HG02798 (cell line): ENCODE data around the gene COX6A2.

Source experiments
- ATAC-seq: cut with Tn5 transposase; IDR thresholded peaks from one replicate; pipeline ENCODE4 v1.9.1; 2021; ENCODE audit warnings: mild to moderate bottlenecking; ENCODE audit not compliant: unreplicated experiment, poor library complexity

Gene COX6A2

GRCh38 chr16:31412750-31413149, 15.4 kb downstream of the COX6A2 start:
- no peak for ATAC-seq

GRCh38 chr16:31411024-31411844, 16.9 kb downstream of the COX6A2 start:
- ATAC-seq, result no peak

GRCh38 chr16:31410082-31410481, 18.1 kb downstream of the COX6A2 start:
- ATAC-seq, result no peak

- ATAC-seq, result no peak
Measured at GRCh38 chr16:31409433-31409832, 18.7 kb downstream of the COX6A2 start.

DNA sequence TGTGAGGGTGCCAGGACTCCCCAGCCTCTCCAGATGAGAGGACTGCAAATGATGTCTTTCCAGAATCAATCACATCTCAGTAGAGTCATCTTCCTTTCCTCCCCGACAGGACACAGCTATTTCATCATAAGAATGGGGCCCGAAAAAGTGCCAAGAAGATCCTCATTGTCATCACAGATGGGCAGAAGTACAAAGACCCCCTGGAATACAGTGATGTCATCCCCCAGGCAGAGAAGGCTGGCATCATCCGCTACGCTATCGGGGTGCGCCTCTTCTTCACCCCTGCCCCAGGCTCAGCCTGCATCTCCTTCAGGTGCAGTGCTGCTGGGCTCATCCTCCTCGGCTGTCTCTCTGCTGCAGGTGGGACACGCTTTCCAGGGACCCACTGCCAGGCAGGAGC, 20.8 kb downstream of the COX6A2 start:
- ATAC-seq, result no peak

DNA sequence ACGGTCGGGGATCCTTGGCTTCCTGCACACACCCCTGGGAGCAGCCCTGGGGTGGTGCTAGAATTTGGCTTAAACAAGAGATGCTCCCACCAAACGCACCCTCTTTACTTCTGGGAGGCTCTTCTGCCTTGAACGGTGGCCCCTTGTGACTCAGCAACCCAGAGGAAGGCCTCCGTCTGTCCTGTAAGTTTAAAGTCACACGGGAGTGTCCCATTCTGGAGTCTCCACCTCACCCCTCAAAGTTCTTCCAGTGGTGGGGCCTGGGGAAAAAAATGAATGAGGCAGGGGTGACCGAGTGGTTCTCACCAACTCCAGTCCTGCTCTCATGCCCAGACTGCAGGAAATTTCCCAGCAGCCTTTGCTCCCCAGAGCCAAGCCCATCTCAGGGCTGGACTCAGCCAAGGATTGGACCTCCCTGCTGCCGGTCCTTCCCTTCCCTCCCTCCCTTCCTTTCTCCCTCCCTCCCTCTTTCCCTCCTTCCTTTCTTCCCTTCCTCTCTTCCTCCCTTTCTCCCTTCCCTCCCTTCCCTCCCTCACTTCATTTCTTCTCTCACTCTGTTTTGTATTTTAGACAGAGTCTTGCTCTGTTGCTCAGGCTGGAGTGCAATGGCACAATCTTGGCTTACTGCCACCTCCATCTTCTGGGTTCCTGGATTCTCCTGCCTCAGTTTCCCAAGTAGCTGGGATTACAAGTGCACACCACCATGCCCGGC, 23.7 kb downstream of the COX6A2 start:
- ATAC-seq, result no peak

DNA sequence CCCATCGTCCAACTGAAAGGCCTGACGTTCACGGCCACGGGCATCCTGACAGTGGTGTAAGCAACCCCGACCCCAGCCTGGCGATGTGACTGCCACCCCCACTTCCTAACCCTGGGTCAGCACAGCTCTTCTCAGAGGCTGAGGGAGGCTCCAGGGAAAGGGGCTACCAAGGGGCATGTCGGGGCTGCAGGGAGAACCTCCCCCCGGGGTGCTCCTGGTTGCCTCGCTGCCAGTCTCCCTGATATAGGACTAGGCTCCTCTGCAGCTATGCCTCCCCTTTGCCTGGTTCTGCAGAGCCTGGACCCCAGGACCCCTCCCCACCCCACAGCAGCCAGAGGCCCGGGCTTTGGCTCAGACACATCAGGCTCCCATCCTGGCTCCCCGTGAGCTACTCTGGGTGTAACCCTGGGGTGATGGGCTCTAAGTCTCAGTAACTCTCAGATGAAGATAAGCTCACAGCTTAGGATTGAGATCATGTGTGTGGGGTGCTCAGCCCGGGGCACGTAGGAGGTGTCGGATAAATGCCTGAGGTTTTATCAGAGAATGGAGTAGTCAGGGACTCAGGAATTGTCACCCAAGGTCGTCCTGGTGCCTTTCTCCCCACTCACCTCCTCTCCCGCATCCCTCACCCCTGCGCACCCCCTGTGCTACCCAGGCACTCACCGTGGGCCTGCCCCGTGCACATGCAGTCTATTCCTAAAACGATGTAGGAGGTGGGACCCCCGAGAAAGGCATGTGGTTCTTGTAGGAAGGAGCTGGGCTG, 24.4 kb downstream of the COX6A2 start:
- no peak for ATAC-seq

DNA sequence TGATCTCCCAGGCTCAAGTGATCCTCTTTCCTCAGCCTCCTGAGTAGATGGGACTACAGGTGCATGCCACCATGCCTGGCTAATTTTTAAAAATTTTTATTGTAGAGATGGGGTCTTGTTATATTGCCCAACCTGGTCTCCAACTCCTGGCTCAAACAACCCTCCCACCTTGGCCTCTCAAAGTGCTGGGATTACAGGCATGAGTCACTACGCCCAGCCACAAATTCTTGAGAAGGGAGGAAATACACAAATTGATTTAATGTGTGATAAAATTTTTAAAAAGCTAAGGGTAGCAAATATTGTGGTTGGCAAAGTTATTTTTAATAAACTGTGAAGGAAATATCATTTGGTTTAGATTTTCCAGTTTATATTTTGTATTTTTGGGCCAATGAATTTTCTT, 25.5 kb downstream of the COX6A2 start:
- no peak for ATAC-seq

- no peak for ATAC-seq
Measured at GRCh38 chr16:31401436-31401835, 26.7 kb downstream of the COX6A2 start.

- ATAC-seq, result no peak
Measured at GRCh38 chr16:31400191-31400590, 28.0 kb downstream of the COX6A2 start.

- no peak for ATAC-seq
Measured at GRCh38 chr16:31397701-31398100, 30.5 kb downstream of the COX6A2 start.

GRCh38 chr16:31397096-31397660, 31.0 kb downstream of the COX6A2 start:
- no peak for ATAC-seq

GRCh38 chr16:31395647-31396046, 32.5 kb downstream of the COX6A2 start:
- no peak for ATAC-seq

GRCh38 chr16:31393056-31393455, 35.1 kb downstream of the COX6A2 start, which contains the start of gene ITGAD:
TSS of gene ITGAD (plus strand) at chr16:31393335. CDS start at chr16:31393361, 26 bp downstream.
- no peak for ATAC-seq

- ATAC-seq, result no peak
Measured at GRCh38 chr16:31390504-31391041, 37.6 kb downstream of the COX6A2 start.

DNA sequence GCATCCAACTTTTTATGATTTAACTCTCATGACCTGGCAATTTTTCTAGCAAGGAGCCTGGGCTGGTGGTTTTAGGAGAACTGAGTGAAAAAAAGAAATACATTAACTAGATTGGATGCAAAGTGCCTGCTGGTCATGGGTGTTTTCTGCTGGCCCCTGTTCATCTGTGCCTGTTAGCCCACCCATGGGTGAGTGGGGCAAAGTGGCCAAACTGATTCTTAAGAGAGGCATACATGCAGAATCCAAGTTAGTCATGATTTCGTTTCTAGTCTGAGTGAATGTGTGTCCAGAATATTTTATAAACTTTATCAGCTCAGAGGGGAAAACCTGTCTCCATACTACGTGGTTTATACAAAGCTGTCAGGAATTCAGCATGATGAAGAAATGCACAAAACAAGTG, 39.6 kb downstream of the COX6A2 start:
- ATAC-seq, result no peak

GRCh38 chr16:31386157-31386984, 41.8 kb downstream of the COX6A2 start:
- ATAC-seq, result no peak

DNA sequence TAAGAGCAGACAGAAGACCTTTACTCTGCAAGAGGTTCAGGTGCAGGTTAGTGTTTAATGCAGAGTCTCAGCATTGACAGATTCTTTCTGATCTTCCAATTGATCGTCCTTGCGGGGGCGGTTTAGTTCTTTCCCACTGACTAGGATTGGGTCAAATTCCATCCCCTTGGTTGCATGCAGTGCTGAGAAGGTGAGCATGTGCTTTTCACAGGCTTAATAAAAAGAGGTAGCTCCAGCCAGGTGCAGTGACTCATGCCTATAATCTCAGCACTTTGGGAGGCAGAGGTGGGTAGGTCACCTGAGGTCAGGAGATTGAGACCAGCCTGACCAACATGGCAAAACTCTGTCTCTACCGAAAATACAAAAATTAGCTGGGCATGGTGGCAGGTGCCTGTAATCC, 42.5 kb downstream of the COX6A2 start:
- ATAC-seq, result no peak

DNA sequence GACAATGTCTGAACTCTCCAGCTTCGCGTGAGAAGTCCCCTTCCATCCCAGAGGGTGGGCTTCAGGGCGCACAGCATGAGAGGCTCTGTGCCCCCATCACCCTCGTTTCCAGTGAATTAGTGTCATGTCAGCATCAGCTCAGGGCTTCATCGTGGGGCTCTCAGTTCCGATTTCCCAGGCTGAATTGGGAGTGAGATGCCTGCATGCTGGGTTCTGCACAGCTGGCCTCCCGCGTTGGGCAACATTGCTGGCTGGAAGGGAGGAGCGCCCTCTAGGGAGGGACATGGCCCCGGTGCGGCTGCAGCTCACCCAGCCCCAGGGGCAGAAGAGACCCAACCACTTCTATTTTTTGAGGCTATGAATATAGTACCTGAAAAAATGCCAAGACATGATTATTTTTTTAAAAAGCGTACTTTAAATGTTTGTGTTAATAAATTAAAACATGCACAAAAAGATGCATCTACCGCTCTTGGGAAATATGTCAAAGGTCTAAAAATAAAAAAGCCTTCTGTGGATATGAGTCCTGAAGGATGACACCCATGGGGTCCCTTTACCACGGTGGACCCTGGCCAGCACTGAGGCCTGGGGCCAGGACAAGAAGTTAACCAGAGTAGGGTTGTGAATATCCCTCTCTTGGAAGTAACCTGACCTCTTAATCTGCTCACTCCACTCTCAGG, 45.5 kb downstream of the COX6A2 start:
- peak; percentile 61 for ATAC-seq
